Measurements from ENCODE around the gene UBE2F. TPM values are rescaled to one million over a fixed set of nuclear protein-coding genes. Genes with fewer than 3 reads are reported as not detected.

Gene UBE2F
- total and polyA plus RNA-seq, 2 experiments from 2014 or later = 52.8 to 66.7 TPM

DNA sequence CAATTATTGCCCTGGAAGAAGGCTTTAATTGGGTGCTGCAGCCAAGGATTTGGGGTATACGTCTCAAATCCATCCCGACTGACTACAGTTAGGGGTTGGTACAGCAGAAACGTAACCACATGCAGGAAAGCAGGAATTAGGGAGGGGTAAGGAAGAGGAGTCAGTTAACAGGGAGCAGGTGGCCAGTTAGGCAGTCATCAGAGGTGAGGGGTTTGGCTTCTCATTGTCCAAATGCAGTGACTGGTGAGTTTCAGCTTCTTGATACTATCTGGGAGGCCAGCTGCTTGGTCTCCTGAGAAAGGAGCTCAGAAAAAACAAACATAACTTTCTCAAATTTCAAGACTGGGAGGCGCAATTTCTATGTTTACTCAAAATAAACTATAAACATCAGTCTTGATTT is 38.8 kb upstream of the UBE2F start:
- DNase-seq (ENCODE audit: low spot score) = no peak
- H3K36me3 ChIP-seq (replicated peaks; ENCODE audit: insufficient read depth, low read depth) = no peaks in the 10 kb centered on the region
- no peak overlapping the region for H2AFZ ChIP-seq
- H3K27ac ChIP-seq = no peak overlapping the region
- WGBS (ENCODE audit: low lambda C conversion rate, missing lambda C conversion rate) = 78% methylated on average over 4 of the region's 4 CpGs
- no peaks in the 10 kb centered on the region for H3K79me2 ChIP-seq
- peaks cover 5% of the 10 kb centered on the region for H3K4me1 ChIP-seq (ENCODE audit: insufficient read depth)
- no peak overlapping the region for H3K4me2 ChIP-seq
- H4K20me1 ChIP-seq (ENCODE audit: insufficient read depth, poor library complexity, severe bottlenecking) = no peaks in the 10 kb centered on the region
- no peak overlapping the region for H3K4me3 ChIP-seq
- no peak for TF ChIP-seq EZH2 (IDR thresholded peaks at IDR 0.05; ENCODE audit: borderline replicate concordance)
- TF ChIP-seq, protein P1, sequence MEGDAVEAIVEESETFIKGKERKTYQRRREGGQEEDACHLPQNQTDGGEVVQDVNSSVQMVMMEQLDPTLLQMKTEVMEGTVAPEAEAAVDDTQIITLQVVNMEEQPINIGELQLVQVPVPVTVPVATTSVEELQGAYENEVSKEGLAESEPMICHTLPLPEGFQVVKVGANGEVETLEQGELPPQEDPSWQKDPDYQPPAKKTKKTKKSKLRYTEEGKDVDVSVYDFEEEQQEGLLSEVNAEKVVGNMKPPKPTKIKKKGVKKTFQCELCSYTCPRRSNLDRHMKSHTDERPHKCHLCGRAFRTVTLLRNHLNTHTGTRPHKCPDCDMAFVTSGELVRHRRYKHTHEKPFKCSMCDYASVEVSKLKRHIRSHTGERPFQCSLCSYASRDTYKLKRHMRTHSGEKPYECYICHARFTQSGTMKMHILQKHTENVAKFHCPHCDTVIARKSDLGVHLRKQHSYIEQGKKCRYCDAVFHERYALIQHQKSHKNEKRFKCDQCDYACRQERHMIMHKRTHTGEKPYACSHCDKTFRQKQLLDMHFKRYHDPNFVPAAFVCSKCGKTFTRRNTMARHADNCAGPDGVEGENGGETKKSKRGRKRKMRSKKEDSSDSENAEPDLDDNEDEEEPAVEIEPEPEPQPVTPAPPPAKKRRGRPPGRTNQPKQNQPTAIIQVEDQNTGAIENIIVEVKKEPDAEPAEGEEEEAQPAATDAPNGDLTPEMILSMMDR (IDR thresholded peaks at IDR 0.05; ENCODE audit: poor library complexity) = no peak
- no peak for TF ChIP-seq EZH2phosphoT487 (IDR thresholded peaks at IDR 0.05; ENCODE audit: low read depth, severe bottlenecking, unreplicated experiment)
- no peaks in the 10 kb centered on the region for H3K9me2 ChIP-seq (replicated peaks; ENCODE audit: insufficient read depth)
- no peaks in the 10 kb centered on the region for H3K27me3 ChIP-seq
- H3K9me3 ChIP-seq (ENCODE audit: low read depth) = no peaks in the 10 kb centered on the region

DNA sequence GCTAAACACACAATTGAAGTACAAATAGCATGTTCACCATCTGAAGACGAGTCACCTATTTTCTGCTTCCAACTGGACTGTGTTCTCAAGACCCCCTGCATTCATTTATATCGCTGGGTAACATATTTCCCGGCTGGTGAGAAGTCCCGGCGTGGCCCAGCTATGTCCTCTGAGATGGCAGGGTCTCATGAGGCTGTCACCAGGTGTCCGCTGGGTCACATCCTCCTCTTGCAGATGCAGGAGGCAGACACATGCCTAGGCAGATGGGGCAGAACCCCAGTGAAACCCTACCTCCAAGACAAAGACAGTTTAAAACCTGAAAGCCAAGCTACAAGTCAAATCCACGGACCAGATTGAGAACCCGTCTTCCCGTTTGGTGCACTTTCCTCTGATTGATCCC is 36.8 kb upstream of the UBE2F start:
- H4K20me1 ChIP-seq (ENCODE audit: insufficient read depth, poor library complexity, severe bottlenecking) = no peaks in the 10 kb centered on the region

DNA sequence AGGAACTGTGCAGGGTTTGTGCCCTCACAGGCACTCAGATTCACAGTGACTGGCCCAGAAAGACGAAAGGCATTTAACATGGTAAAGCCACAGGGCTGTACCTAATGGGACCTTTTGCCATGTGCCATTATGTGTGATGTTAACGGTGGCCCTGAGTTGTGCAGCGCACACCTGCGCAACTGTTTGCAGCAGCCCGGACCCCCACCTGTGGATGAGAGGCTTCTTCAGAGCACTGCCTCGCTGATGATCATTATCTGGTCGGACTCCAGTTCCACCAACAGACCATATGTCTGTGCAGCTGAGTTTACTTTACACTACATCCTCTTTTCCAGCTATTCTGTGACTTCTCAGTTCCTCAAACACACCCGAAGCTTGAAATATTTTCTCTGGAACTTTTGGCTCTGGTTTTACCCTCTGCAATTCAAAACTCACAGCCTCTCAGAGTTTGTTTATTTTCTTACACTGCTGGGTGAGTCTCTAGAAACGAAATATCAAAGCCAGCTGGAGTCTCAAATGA is 35.6 kb upstream of the UBE2F start:
- no peaks in the 10 kb centered on the region for H3K9me3 ChIP-seq (ENCODE audit: low read depth)
- no peak for TF ChIP-seq EZH2 (IDR thresholded peaks at IDR 0.05; ENCODE audit: borderline replicate concordance)
- TF ChIP-seq EZH2phosphoT487 (IDR thresholded peaks at IDR 0.05; ENCODE audit: low read depth, severe bottlenecking, unreplicated experiment) = no peak
- TF ChIP-seq, protein P1 (IDR thresholded peaks at IDR 0.05; ENCODE audit: poor library complexity) = no peak
- H3K27me3 ChIP-seq = no peaks in the 10 kb centered on the region
- H3K79me2 ChIP-seq = no peaks in the 10 kb centered on the region
- H3K36me3 ChIP-seq (replicated peaks; ENCODE audit: insufficient read depth, low read depth) = no peaks in the 10 kb centered on the region
- H3K9me2 ChIP-seq (replicated peaks; ENCODE audit: insufficient read depth) = no peaks in the 10 kb centered on the region
- no peaks in the 10 kb centered on the region for H3K4me1 ChIP-seq (ENCODE audit: insufficient read depth)
- no peak overlapping the region for H3K4me2 ChIP-seq
- 71% methylated on average over 9 of the region's 9 CpGs for WGBS (ENCODE audit: low lambda C conversion rate, missing lambda C conversion rate)
- no peaks in the 10 kb centered on the region for H4K20me1 ChIP-seq (ENCODE audit: insufficient read depth, poor library complexity, severe bottlenecking)
- DNase-seq (ENCODE audit: low spot score) = no peak
- H3K4me3 ChIP-seq = no peak overlapping the region
- no peak overlapping the region for H3K27ac ChIP-seq
- H2AFZ ChIP-seq = no peak overlapping the region

More for the DNA sequence above, 36.8 kb upstream of the UBE2F start:
- Histone ChIP-seq H3K27me3 (no peaks in the 10 kb centered on the region), H3K4me1 (ENCODE audit: insufficient read depth) (no peaks in the 10 kb centered on the region), H2AFZ (no peak overlapping the region), H3K9me3 (ENCODE audit: low read depth) (no peaks in the 10 kb centered on the region), H3K4me3 (no peak overlapping the region), H3K9me2 (replicated peaks; ENCODE audit: insufficient read depth) (no peaks in the 10 kb centered on the region), H3K27ac (no peak overlapping the region), H3K79me2 (no peaks in the 10 kb centered on the region), H3K4me2 (no peak overlapping the region), H3K36me3 (replicated peaks; ENCODE audit: insufficient read depth, low read depth) (no peaks in the 10 kb centered on the region)
- 86% methylated on average over 9 of the region's 9 CpGs for WGBS (ENCODE audit: low lambda C conversion rate, missing lambda C conversion rate)
- DNase-seq (ENCODE audit: low spot score) = no peak
- no peak for TF ChIP-seq EZH2phosphoT487 (IDR thresholded peaks at IDR 0.05; ENCODE audit: low read depth, severe bottlenecking, unreplicated experiment)
- TF ChIP-seq, protein P1 (IDR thresholded peaks at IDR 0.05; ENCODE audit: poor library complexity) = no peak
- no peak for TF ChIP-seq EZH2 (IDR thresholded peaks at IDR 0.05; ENCODE audit: borderline replicate concordance)
